GM23338 (cell line): ENCODE measurements around the gene KRT33B. TPM values are rescaled to one million over a fixed set of nuclear protein-coding genes. Genes with fewer than 3 reads are reported as not detected.

Source experiments
- ATAC-seq: fragments of 200-7000 bp; cut with Tn5 transposase; 3 replicates; pipeline ENCODE4 v1.9.1; 2020
- DNase-seq: peaks from one replicate; pipeline ENCODE4 v3.0.0-alpha.2; 2015; ENCODE audit warnings: low spot score
- H2AFZ ChIP-seq: fragments of 200-600 bp; sonication (generic); 2 replicates; pipeline ENCODE4 v1.8.0; 2016; ENCODE audit warnings: antibody characterized with exemption, mild to moderate bottlenecking, moderate library complexity
- H3F3A ChIP-seq: fragments of 200-600 bp; sonication (generic); replicated peaks from 2 replicates; pipeline ENCODE4 v1.8.0; 2017; ENCODE audit warnings: antibody characterized with exemption, mixed run types, low read depth
- H3K27ac ChIP-seq: fragments of 200-600 bp; sonication (generic); 2 replicates; pipeline ENCODE4 v1.6.1; 2016; ENCODE audit warnings: low read depth
- H3K27me3 ChIP-seq: fragments of 200-600 bp; sonication (generic); 2 replicates; pipeline ENCODE4 v1.8.0; 2016; ENCODE audit warnings: mild to moderate bottlenecking, mixed run types, moderate library complexity; ENCODE audit not compliant: insufficient read depth
- H3K36me3 ChIP-seq: fragments of 200-600 bp; sonication (generic); 2 replicates; pipeline ENCODE4 v1.8.0; 2016; ENCODE audit warnings: mild to moderate bottlenecking; ENCODE audit not compliant: insufficient read depth
- H3K4me1 ChIP-seq: fragments of 200-600 bp; sonication (generic); 2 replicates; pipeline ENCODE4 v1.8.0; 2016; ENCODE audit warnings: mild to moderate bottlenecking, moderate library complexity; ENCODE audit not compliant: insufficient read depth
- H3K4me2 ChIP-seq: fragments of 200-600 bp; sonication (generic); 2 replicates; pipeline ENCODE4 v1.7.1; 2017; ENCODE audit warnings: mixed run types
- H3K4me3 ChIP-seq: fragments of 200-600 bp; sonication (generic); 2 replicates; pipeline ENCODE4 v1.6.1; 2016; ENCODE audit warnings: mixed run types
- H3K79me2 ChIP-seq: fragments of 200-600 bp; sonication (generic); replicated peaks from 2 replicates; pipeline ENCODE4 v1.8.0; 2017; ENCODE audit warnings: mild to moderate bottlenecking; ENCODE audit not compliant: insufficient read depth
- H3K9me2 ChIP-seq: fragments of 200-600 bp; sonication (generic); 2 replicates; pipeline ENCODE4 v1.8.0; 2017; ENCODE audit not compliant: insufficient read depth
- H4K20me1 ChIP-seq: fragments of 200-600 bp; sonication (generic); replicated peaks from 2 replicates; pipeline ENCODE4 v1.8.0; 2017; ENCODE audit warnings: mild to moderate bottlenecking; ENCODE audit not compliant: insufficient read depth
- H3K27ac Mint-ChIP-seq: 2 replicates; pipeline ENCODE4 v1.8.0; 2020; ENCODE audit warnings: inconsistent platforms, mild to moderate bottlenecking, moderate library complexity, mixed read lengths
- H3K27me3 Mint-ChIP-seq: 3 replicates; pipeline ENCODE4 v1.8.0; 2022; ENCODE audit warnings: low read depth, mild to moderate bottlenecking, moderate library complexity, mixed read lengths, inconsistent platforms; ENCODE audit not compliant: insufficient read depth, poor library complexity
- H3K36me3 Mint-ChIP-seq: 3 replicates; pipeline ENCODE4 v1.8.0; 2021; ENCODE audit warnings: low read depth, mild to moderate bottlenecking, inconsistent platforms, moderate library complexity, mixed read lengths
- H3K4me1 Mint-ChIP-seq: 3 replicates; pipeline ENCODE4 v1.8.0; 2020; ENCODE audit warnings: mild to moderate bottlenecking, inconsistent platforms, mixed read lengths
- H3K4me3 Mint-ChIP-seq: 3 replicates; pipeline ENCODE4 v1.8.0; 2021; ENCODE audit warnings: moderate library complexity, mild to moderate bottlenecking, inconsistent platforms, mixed read lengths
- H3K9me3 Mint-ChIP-seq: 3 replicates; pipeline ENCODE4 v1.8.0; 2020; ENCODE audit warnings: moderate library complexity, mild to moderate bottlenecking, inconsistent platforms, mixed read lengths
- CREB1 ChIP-seq: fragments of 250-450 bp; sonication (Bioruptor Pico); IDR thresholded peaks from 2 replicates; pipeline ENCODE4 v1.5.0; 2020; ENCODE audit warnings: low read depth, mild to moderate bottlenecking, moderate library complexity
- EZH2 ChIP-seq: fragments of 200-600 bp; sonication (generic); IDR thresholded peaks from one replicate; pipeline ENCODE4 v1.8.0; 2017; ENCODE audit warnings: antibody characterized with exemption, mild to moderate bottlenecking, low read depth; ENCODE audit not compliant: unreplicated experiment
- EZH2phosphoT487 ChIP-seq: fragments of 200-600 bp; sonication (generic); IDR thresholded peaks from one replicate; pipeline ENCODE4 v1.8.1; 2018; ENCODE audit warnings: antibody characterized with exemption; ENCODE audit not compliant: unreplicated experiment
- POLR2AphosphoS5 ChIP-seq: IDR thresholded peaks from 2 replicates; pipeline ENCODE4 v1.6.1; 2016; ENCODE audit warnings: antibody characterized with exemption, low read depth
- STAT1 ChIP-seq: IDR thresholded peaks from one replicate; pipeline ENCODE4 v1.6.1; 2016; ENCODE audit warnings: antibody characterized with exemption; ENCODE audit not compliant: unreplicated experiment
- ZNF114 ChIP-seq: fragments of 250-450 bp; sonication (Bioruptor Pico); IDR thresholded peaks from 2 replicates; pipeline ENCODE4 v1.5.0; 2020; ENCODE audit warnings: mild to moderate bottlenecking, moderate library complexity
- ZNF331 ChIP-seq: fragments of 250-450 bp; sonication (Bioruptor Pico); IDR thresholded peaks from 2 replicates; pipeline ENCODE4 v1.5.0; 2020; ENCODE audit warnings: low read depth, mild to moderate bottlenecking, moderate library complexity
- polyA plus RNA-seq: library from polyadenylated mRNA; unstranded; fragments of >200 nt; fragmentation: Nextera tagmentation; extraction: Ambion mirVana; gene quantifications from 2 replicates; pipeline ENCODE4 v1.2.1, GENCODE V29; 2016
- total RNA-seq: library from RNA; depleted of rRNA; stranded (reverse); fragments of >200 nt; shearing (Covaris generic); gene quantifications from 2 replicates; pipeline ENCODE4 v1.2.3, GENCODE V29; 2014
- TF ChIP-seq, protein P1 (sequence below): IDR thresholded peaks from 2 replicates; pipeline ENCODE4 v1.6.1; 2016; ENCODE audit warnings: antibody characterized with exemption
- TF ChIP-seq, protein P2 (sequence below), 2 experiments: fragments of 200-600 bp in 1 of 2; sonication (generic) in 1 of 2; conservative IDR thresholded peaks; 2 replicates each; pipeline versions ENCODE4 v1.5.1 to v1.6.1; 2016 to 2017; ENCODE audit warnings: antibody characterized with exemption in 2 of 2, low read depth in 2 of 2, mild to moderate bottlenecking in 2 of 2, moderate library complexity in 1 of 2
- TF ChIP-seq, protein P3 (sequence below): IDR thresholded peaks from one replicate; pipeline ENCODE4 v1.6.1; 2018; ENCODE audit warnings: antibody characterized with exemption; ENCODE audit not compliant: unreplicated experiment

KRT33B gene
- total and polyA plus RNA-seq, 2 experiments from 2014 or later = not detected

DNA sequence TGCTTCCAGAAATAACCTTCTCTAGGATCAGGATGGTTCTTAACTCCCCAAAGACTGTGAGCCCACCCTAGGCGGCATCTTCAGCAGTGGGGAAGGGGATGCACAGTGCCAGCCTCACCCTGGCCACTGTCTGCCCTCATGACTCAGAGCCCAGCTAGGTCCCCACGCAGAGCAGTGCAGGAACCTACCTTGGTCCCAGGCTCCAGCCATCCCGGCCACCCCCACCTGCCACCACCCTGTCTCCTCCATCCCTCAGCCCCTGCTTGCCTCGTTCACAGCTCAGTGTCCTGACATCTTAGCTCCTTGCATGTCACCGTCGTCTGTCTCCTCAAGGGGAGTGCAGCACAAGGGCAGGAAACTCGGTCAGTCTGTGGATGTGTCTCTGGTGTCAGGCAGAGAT is 38.0 kb downstream of the KRT33B start:
- no peaks in the 10 kb centered on the region for H3K36me3 Mint-ChIP-seq
- DNase-seq (no peak), ATAC-seq (no peak)
- no peaks in the 10 kb centered on the region for H3K4me1 ChIP-seq
- H3K79me2 ChIP-seq = no peaks in the 10 kb centered on the region
- H3K27ac Mint-ChIP-seq = no peak overlapping the region
- H3K36me3 ChIP-seq = no peaks in the 10 kb centered on the region
- H3F3A ChIP-seq = no peaks in the 10 kb centered on the region
- H3K4me3 Mint-ChIP-seq = no peak overlapping the region
- peaks cover 8% of the 10 kb centered on the region for H3K27me3 Mint-ChIP-seq
- H3K9me2 ChIP-seq = no peaks in the 10 kb centered on the region; the same call in 1 of the 2 replicates
- H3K4me3 ChIP-seq = no peak overlapping the region
- TF ChIP-seq CREB1 (CRISPR knock-in tag) (no peak), ZNF331 (no peak), STAT1 (no peak), ZNF114 (CRISPR knock-in tag) (no peak), POLR2AphosphoS5 (no peak), EZH2phosphoT487 (no peak), EZH2 (no peak)
- TF ChIP-seq, protein P1, sequence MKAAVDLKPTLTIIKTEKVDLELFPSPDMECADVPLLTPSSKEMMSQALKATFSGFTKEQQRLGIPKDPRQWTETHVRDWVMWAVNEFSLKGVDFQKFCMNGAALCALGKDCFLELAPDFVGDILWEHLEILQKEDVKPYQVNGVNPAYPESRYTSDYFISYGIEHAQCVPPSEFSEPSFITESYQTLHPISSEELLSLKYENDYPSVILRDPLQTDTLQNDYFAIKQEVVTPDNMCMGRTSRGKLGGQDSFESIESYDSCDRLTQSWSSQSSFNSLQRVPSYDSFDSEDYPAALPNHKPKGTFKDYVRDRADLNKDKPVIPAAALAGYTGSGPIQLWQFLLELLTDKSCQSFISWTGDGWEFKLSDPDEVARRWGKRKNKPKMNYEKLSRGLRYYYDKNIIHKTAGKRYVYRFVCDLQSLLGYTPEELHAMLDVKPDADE = no peak
- TF ChIP-seq, protein P2, sequence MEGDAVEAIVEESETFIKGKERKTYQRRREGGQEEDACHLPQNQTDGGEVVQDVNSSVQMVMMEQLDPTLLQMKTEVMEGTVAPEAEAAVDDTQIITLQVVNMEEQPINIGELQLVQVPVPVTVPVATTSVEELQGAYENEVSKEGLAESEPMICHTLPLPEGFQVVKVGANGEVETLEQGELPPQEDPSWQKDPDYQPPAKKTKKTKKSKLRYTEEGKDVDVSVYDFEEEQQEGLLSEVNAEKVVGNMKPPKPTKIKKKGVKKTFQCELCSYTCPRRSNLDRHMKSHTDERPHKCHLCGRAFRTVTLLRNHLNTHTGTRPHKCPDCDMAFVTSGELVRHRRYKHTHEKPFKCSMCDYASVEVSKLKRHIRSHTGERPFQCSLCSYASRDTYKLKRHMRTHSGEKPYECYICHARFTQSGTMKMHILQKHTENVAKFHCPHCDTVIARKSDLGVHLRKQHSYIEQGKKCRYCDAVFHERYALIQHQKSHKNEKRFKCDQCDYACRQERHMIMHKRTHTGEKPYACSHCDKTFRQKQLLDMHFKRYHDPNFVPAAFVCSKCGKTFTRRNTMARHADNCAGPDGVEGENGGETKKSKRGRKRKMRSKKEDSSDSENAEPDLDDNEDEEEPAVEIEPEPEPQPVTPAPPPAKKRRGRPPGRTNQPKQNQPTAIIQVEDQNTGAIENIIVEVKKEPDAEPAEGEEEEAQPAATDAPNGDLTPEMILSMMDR (conservative IDR thresholded peaks at IDR 0.05; ENCODE audit: low read depth in 2 of 2) = no peak
- TF ChIP-seq, protein P3, sequence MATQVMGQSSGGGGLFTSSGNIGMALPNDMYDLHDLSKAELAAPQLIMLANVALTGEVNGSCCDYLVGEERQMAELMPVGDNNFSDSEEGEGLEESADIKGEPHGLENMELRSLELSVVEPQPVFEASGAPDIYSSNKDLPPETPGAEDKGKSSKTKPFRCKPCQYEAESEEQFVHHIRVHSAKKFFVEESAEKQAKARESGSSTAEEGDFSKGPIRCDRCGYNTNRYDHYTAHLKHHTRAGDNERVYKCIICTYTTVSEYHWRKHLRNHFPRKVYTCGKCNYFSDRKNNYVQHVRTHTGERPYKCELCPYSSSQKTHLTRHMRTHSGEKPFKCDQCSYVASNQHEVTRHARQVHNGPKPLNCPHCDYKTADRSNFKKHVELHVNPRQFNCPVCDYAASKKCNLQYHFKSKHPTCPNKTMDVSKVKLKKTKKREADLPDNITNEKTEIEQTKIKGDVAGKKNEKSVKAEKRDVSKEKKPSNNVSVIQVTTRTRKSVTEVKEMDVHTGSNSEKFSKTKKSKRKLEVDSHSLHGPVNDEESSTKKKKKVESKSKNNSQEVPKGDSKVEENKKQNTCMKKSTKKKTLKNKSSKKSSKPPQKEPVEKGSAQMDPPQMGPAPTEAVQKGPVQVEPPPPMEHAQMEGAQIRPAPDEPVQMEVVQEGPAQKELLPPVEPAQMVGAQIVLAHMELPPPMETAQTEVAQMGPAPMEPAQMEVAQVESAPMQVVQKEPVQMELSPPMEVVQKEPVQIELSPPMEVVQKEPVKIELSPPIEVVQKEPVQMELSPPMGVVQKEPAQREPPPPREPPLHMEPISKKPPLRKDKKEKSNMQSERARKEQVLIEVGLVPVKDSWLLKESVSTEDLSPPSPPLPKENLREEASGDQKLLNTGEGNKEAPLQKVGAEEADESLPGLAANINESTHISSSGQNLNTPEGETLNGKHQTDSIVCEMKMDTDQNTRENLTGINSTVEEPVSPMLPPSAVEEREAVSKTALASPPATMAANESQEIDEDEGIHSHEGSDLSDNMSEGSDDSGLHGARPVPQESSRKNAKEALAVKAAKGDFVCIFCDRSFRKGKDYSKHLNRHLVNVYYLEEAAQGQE = no peak
- H3K4me2 ChIP-seq = no peak overlapping the region
- peaks cover 2% of the 10 kb centered on the region; the same call in 1 of the 3 replicates for H3K9me3 Mint-ChIP-seq
- no peaks in the 10 kb centered on the region for H3K4me1 Mint-ChIP-seq
- no peaks in the 10 kb centered on the region for H3K27me3 ChIP-seq
- H2AFZ ChIP-seq = no peak overlapping the region
- no peaks in the 10 kb centered on the region for H4K20me1 ChIP-seq
- no peak overlapping the region for H3K27ac ChIP-seq
